ENCODE measurements around the gene KIN. TPM values are rescaled to one million over a fixed set of nuclear protein-coding genes. Genes with fewer than 3 reads are reported as not detected.

KIN gene
- total RNA-seq, 1 experiment from 2014 or later, result 23.4 TPM

GRCh38 chr10:7819121-7819460 lies 31.3 kb upstream of the KIN start:
- no peak overlapping the region for H3T11ph ChIP-seq (ENCODE audit: low read length)
- peaks cover 16 to 17% of the 10 kb centered on the region in 2 experiments for H3K4me1 Mint-ChIP-seq
- no peak overlapping the region for H2BK120ac ChIP-seq (ENCODE audit: low read depth, low read length, poor library complexity, severe bottlenecking)
- no peak overlapping the region for H2AFZ ChIP-seq (ENCODE audit: low read length)
- no peak overlapping the region for H3K27ac ChIP-seq (ENCODE audit: insufficient read length, low read depth, low read length)
- H3K4me2 ChIP-seq (ENCODE audit: insufficient read depth, insufficient read length, low read length), result peak overlapping the region; percentile 78
- no peak overlapping the region for H3K14ac ChIP-seq (ENCODE audit: insufficient read depth, low read length)
- no peak overlapping the region for H4K8ac ChIP-seq (replicated peaks; ENCODE audit: insufficient read length, low read depth, low read length)
- H3K36me3 Mint-ChIP-seq (ENCODE audit: insufficient read depth in 1 of 3, low read depth in 3 of 3), result peaks cover under 1 to 3% (median under 1%) of the 10 kb centered on the region in 3 experiments; a peak in 3 of 7 replicates
- H2AK5ac ChIP-seq (ENCODE audit: insufficient read length, low read length), result no peak overlapping the region
- H2BK5ac ChIP-seq (ENCODE audit: insufficient read length, low read length), result no peak overlapping the region
- H4K91ac ChIP-seq (ENCODE audit: insufficient read length, low read depth, low read length), result no peak overlapping the region
- H3K23ac ChIP-seq (ENCODE audit: insufficient read length, low read depth, low read length), result no peak overlapping the region
- peak overlapping the region; percentile 42 to 95 (median 90); a peak in 6 of 7 replicates for H3K27ac Mint-ChIP-seq
- WGBS (ENCODE audit: extremely low coverage, insufficient read length, low lambda C conversion rate), result no CpG with 5 or more reads among the region's 17 CpGs
- H3K79me2 ChIP-seq (ENCODE audit: insufficient read depth, low read length), result no peaks in the 10 kb centered on the region
- H3K9me3 Mint-ChIP-seq, result peaks cover 0 to 2% of the 10 kb centered on the region in 2 experiments; a peak in 1 of 5 replicates
- no peak overlapping the region for H3K4ac ChIP-seq (ENCODE audit: low read depth, low read length)
- no peak overlapping the region for H3K56ac ChIP-seq (ENCODE audit: insufficient read length, low read depth, low read length)
- H3K4me1 ChIP-seq (ENCODE audit: insufficient read depth, low read length), result no peaks in the 10 kb centered on the region
- H4K20me1 ChIP-seq (ENCODE audit: control insufficient read depth, insufficient read depth, insufficient read length), result no peaks in the 10 kb centered on the region
- peaks cover 10% of the 10 kb centered on the region for H3K23me2 ChIP-seq (ENCODE audit: insufficient read length, low read depth, low read length, poor library complexity, severe bottlenecking)
- no peak overlapping the region for H4K5ac ChIP-seq (ENCODE audit: insufficient read length, low read depth, low read length)
- H2BK20ac ChIP-seq (ENCODE audit: low read depth, low read length, poor library complexity, severe bottlenecking), result no peak overlapping the region
- H3K4me3 Mint-ChIP-seq, result peak overlapping the region; percentile 98 to 100
- H2BK15ac ChIP-seq (ENCODE audit: low read depth, low read length), result no peak overlapping the region
- H3K9ac ChIP-seq (ENCODE audit: extremely low read depth, insufficient read length, low read length), result peak overlapping the region; percentile 82
- no peaks in the 10 kb centered on the region for H3K79me1 ChIP-seq (ENCODE audit: insufficient read depth, low read depth, low read length, poor library complexity, severe bottlenecking)
- no peak overlapping the region for H2BK12ac ChIP-seq (ENCODE audit: insufficient read length, low read depth, low read length)
- no peak overlapping the region for H3K18ac ChIP-seq (ENCODE audit: insufficient read length, low read depth, low read length)
- no peak for DNase-seq
- peaks cover 12% of the 10 kb centered on the region for H3K27me3 Mint-ChIP-seq (ENCODE audit: low read depth)
- H3K27me3 ChIP-seq (ENCODE audit: insufficient read depth, low read length), result no peaks in the 10 kb centered on the region
- 0 out of 3 replicates have a peak, but pooled peaks have one; percentile 29 for TF ChIP-seq CTCF (conservative IDR thresholded peaks at IDR 0.05)
- no peaks in the 10 kb centered on the region for H3K9me3 ChIP-seq (ENCODE audit: control insufficient read depth, low read depth, low read length)
